Measurements from ENCODE around the gene DAZL. TPM values are rescaled to one million over a fixed set of nuclear protein-coding genes. Genes with fewer than 3 reads are reported as not detected.

The DAZL gene
- polyA plus RNA-seq, 2 donors, result not detected

DNA sequence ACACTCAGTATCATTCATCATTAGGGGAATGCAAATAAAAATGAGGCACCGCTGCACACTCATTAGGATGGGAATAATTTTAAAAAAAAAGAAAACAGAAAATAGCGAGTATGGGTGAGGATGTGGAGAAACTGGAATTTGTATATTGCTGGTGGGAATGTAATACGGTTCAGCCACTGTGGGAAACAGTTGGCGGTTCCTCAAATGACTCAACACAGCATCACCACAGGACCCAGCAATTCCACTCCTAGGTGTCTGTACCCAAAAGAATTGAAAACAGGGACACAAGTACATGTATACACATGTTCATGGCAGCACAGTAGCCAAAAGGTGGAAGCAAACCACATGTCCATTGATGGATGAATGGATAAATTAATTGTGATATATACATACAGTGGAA lies 56.5 kb downstream of the DAZL start:
- Histone ChIP-seq H3K4me3 (ENCODE audit: low read depth in 1 of 2, low read length in 2 of 2) (no peak overlapping the region), H3K27me3 (ENCODE audit: control insufficient read depth in 1 of 2, insufficient read depth in 2 of 2, low read length in 2 of 2) (peaks cover 0 to 3% of the 10 kb centered on the region in 2 donors), H3K27ac (ENCODE audit: low read depth in 2 of 2, low read length in 1 of 2) (no peak overlapping the region), H3K36me3 (ENCODE audit: control insufficient read depth in 2 of 2, insufficient read depth in 2 of 2, low read length in 1 of 2) (no peaks in the 10 kb centered on the region), H3K4me1 (ENCODE audit: control insufficient read depth in 2 of 2, insufficient read depth in 2 of 2, low read length in 1 of 2) (no peaks in the 10 kb centered on the region), H3K9me3 (ENCODE audit: control insufficient read depth in 2 of 2, insufficient read depth in 1 of 2, low read depth in 1 of 2, low read length in 1 of 2) (no peaks in the 10 kb centered on the region)
- 64 to 73% methylated on average over 4 of the region's 4 CpGs for WGBS, 2 donors

DNA sequence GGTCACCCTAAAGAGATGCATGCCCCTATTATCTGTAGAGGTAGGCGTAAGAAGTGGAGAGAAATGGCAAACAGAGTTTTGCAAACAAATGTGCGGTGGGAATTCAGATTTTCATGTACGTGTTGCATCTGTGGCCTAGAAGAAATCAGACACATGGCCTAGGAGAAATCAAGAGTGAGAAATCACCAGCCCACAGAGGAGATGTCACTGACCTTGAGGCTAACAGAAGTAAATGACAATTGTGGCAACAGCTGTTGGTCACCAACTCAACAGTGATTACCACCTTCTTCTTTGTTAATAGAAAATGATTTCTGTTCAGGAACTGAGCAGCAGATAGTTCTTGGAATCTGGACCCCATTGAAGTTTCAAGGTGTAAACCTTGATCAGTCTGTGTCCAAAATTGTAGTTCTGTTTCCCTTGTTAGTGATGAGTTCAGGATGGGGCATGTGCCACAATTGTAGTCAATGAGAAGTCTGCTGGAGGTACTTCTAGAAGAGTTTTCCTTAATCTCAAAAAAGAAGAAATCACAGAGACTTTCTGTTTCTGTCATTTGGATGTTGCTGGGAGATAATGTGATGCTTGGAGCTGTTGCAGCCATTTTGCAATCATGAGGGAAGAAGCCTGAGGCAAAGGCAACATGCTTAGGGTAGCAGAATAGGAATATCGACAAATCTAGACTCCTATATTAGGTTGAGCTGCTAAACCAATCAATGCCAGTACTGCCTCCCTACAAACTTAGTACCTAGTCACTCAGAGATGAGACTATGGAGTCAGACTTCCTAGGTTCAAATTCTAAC lies 57.5 kb downstream of the DAZL start:
- Histone ChIP-seq H3K4me1 (ENCODE audit: control insufficient read depth in 2 of 2, insufficient read depth in 2 of 2, low read length in 1 of 2) (no peaks in the 10 kb centered on the region), H3K4me3 (ENCODE audit: low read depth in 1 of 2, low read length in 2 of 2) (no peak overlapping the region), H3K27me3 (ENCODE audit: control insufficient read depth in 1 of 2, insufficient read depth in 2 of 2, low read length in 2 of 2) (peaks cover 0 to 3% of the 10 kb centered on the region in 2 donors), H3K9me3 (ENCODE audit: control insufficient read depth in 2 of 2, insufficient read depth in 1 of 2, low read depth in 1 of 2, low read length in 1 of 2) (no peaks in the 10 kb centered on the region), H3K36me3 (ENCODE audit: control insufficient read depth in 2 of 2, insufficient read depth in 2 of 2, low read length in 1 of 2) (no peaks in the 10 kb centered on the region), H3K27ac (ENCODE audit: low read depth in 2 of 2, low read length in 1 of 2) (no peak overlapping the region)
- WGBS, 2 donors, result 91 to 93% methylated on average over 4 of the region's 4 CpGs

DNA sequence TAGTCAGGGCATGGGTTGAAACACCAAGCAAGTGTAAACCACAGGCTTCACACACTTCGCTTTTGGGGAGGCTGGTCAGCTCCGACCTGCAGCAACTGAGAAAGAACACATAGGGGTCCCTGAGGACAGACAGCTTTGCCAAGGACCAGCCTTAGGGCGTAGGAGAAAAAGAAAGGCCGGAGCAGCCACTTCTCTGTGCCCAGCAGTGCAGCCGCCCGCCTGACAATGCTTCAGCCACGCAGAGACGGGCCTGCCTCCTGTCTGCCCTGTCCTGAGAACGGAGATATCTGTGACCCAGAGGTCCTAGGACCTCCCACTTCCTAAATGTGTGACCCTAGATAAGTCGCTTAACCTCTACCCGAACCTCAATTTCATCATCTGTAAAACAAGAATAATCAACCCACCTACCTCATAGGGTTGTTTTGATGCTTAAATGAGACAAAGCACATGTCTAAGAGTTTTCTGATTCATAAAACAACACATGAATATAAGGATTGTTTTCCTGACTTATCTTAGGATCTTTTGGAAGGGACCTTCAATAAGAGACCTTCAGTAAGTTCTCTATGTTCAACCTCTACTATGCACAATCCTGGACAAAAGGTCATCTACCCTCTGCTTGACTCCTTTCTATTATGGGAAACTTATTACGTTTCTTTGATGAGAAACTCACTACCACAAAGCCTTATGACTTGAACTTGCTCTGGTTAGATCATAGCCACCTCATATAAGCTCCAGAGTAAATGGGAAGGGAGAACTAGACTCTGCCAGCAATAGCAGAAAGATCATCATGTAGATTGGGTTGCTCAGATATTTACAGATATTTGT lies 58.8 kb downstream of the DAZL start:
- Histone ChIP-seq H3K4me3 (ENCODE audit: low read depth in 1 of 2, low read length in 2 of 2) (no peak overlapping the region), H3K9me3 (ENCODE audit: control insufficient read depth in 2 of 2, insufficient read depth in 1 of 2, low read depth in 1 of 2, low read length in 1 of 2) (no peaks in the 10 kb centered on the region), H3K36me3 (ENCODE audit: control insufficient read depth in 2 of 2, insufficient read depth in 2 of 2, low read length in 1 of 2) (no peaks in the 10 kb centered on the region), H3K4me1 (ENCODE audit: control insufficient read depth in 2 of 2, insufficient read depth in 2 of 2, low read length in 1 of 2) (no peaks in the 10 kb centered on the region), H3K27me3 (ENCODE audit: control insufficient read depth in 1 of 2, insufficient read depth in 2 of 2, low read length in 2 of 2) (no peaks in the 10 kb centered on the region), H3K27ac (ENCODE audit: low read depth in 2 of 2, low read length in 1 of 2) (no peak overlapping the region)
- WGBS, 2 donors, result 75 to 78% methylated on average over 12 of the region's 12 CpGs

DNA sequence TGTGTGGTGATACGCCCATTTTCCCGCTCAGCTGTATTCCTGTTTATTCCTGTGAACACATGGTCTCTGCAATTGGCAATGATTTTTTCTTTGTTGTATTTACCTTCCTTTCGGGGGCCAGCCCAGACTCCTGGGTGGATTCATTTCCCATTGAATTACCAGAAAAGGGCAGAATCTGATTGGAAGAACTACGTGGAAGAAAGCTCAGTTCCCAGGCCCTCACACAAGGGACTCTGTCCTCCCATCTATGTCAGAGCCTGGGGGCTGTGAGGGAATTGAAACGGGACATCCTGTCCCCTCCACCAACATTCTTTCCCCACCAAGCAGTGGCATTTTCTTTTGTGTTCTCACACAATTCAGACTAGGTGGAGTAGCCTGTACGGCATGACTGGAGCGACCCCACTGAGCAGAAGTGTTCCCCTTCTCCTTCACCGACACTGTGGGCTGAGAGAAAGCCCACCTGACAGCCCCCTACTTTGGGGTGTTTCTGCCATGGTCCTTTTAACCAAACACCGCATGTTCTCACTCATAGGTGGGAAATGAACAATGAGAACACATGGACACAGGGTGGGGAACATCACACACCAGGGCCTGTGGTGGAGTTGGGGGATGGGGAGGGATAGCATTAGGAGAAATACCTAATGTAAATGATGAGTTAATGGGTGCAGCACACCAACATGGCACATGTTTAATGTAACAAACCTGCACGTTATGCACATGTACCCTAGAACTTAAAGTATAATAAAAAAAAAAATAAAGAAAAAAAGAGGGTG lies 59.6 kb downstream of the DAZL start:
- Histone ChIP-seq H3K36me3 (ENCODE audit: control insufficient read depth in 2 of 2, insufficient read depth in 2 of 2, low read length in 1 of 2) (no peaks in the 10 kb centered on the region), H3K27ac (ENCODE audit: low read depth in 2 of 2, low read length in 1 of 2) (peak overlapping the region in 1 of 2 donors; percentile 22), H3K4me1 (ENCODE audit: control insufficient read depth in 2 of 2, insufficient read depth in 2 of 2, low read length in 1 of 2) (no peaks in the 10 kb centered on the region), H3K4me3 (ENCODE audit: low read depth in 1 of 2, low read length in 2 of 2) (no peak overlapping the region), H3K9me3 (ENCODE audit: control insufficient read depth in 2 of 2, insufficient read depth in 1 of 2, low read depth in 1 of 2, low read length in 1 of 2) (no peaks in the 10 kb centered on the region), H3K27me3 (ENCODE audit: control insufficient read depth in 1 of 2, insufficient read depth in 2 of 2, low read length in 2 of 2) (no peaks in the 10 kb centered on the region)
- 71 to 76% methylated on average over 10 of the region's 10 CpGs for WGBS, 2 donors

DNA sequence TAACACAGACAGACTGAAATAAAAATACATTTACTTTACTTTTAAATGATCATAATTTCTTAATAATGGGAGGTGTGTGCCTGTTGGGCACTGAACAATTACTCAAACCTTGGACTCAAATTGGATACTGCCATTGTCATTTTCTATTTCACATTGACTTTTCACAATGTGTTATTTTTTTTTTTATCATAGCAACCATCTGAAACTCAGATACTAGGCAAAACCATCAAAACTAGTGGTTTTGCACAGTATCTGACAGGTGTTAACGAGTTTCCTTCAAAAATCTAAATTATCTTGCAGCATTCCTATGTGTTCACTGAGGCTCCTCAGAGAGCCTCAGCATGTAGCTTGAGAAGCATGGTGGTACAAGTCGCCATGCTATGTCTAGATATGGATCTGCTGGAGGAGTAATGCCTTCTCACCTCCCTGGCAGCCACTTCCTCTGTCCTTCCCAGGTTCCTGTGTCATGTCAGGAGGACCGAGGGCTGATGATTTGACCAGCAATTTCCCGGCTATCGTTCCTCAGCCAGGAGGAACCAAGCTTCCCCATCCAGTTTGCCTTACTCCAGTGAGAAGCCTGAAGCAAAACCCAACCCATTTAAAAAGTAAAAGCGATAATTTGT lies 61.9 kb downstream of the DAZL start:
- H3K27me3 ChIP-seq (ENCODE audit: control insufficient read depth in 1 of 2, insufficient read depth in 2 of 2, low read length in 2 of 2), result no peaks in the 10 kb centered on the region
- no peaks in the 10 kb centered on the region for H3K9me3 ChIP-seq (ENCODE audit: control insufficient read depth in 2 of 2, insufficient read depth in 1 of 2, low read depth in 1 of 2, low read length in 1 of 2)
- H3K36me3 ChIP-seq (ENCODE audit: control insufficient read depth in 2 of 2, insufficient read depth in 2 of 2, low read length in 1 of 2), result no peaks in the 10 kb centered on the region
- no peak overlapping the region for H3K4me3 ChIP-seq (ENCODE audit: low read depth in 1 of 2, low read length in 2 of 2)
- no peaks in the 10 kb centered on the region for H3K4me1 ChIP-seq (ENCODE audit: control insufficient read depth in 2 of 2, insufficient read depth in 2 of 2, low read length in 1 of 2)
- 82 to 86% methylated on average over 6 of the region's 6 CpGs for WGBS, 2 donors
- no peak overlapping the region for H3K27ac ChIP-seq (ENCODE audit: low read depth in 2 of 2, low read length in 1 of 2)

DNA sequence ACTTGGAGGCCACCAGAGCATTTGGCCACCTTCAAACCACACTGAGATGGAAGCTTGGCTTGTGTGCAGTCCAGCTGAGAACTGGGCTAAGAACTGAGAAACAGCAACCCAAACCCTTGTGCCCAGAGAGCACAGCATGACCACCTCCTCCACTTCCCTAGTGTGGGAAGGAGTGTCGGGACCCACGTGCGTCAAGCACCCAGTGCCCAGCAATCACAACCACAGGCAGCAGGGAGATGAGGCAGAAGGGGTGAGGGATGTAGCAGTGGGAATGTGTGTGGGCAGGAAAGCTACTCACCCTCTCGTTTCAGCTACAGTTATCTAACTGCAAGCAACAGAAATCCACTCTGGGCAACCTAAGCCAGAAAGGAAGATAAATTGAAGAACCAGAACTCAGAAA lies 66.7 kb downstream of the DAZL start:
- no peaks in the 10 kb centered on the region for H3K36me3 ChIP-seq (ENCODE audit: control insufficient read depth in 2 of 2, insufficient read depth in 2 of 2, low read length in 1 of 2)
- H3K9me3 ChIP-seq (ENCODE audit: control insufficient read depth in 2 of 2, insufficient read depth in 1 of 2, low read depth in 1 of 2, low read length in 1 of 2), result no peaks in the 10 kb centered on the region
- H3K4me3 ChIP-seq (ENCODE audit: low read depth in 1 of 2, low read length in 2 of 2), result no peak overlapping the region
- 74 to 76% methylated on average over 4 of the region's 4 CpGs for WGBS, 2 donors
- no peak overlapping the region for H3K27ac ChIP-seq (ENCODE audit: low read depth in 2 of 2, low read length in 1 of 2)
- no peaks in the 10 kb centered on the region for H3K4me1 ChIP-seq (ENCODE audit: control insufficient read depth in 2 of 2, insufficient read depth in 2 of 2, low read length in 1 of 2)
- no peaks in the 10 kb centered on the region for H3K27me3 ChIP-seq (ENCODE audit: control insufficient read depth in 1 of 2, insufficient read depth in 2 of 2, low read length in 2 of 2)

DNA sequence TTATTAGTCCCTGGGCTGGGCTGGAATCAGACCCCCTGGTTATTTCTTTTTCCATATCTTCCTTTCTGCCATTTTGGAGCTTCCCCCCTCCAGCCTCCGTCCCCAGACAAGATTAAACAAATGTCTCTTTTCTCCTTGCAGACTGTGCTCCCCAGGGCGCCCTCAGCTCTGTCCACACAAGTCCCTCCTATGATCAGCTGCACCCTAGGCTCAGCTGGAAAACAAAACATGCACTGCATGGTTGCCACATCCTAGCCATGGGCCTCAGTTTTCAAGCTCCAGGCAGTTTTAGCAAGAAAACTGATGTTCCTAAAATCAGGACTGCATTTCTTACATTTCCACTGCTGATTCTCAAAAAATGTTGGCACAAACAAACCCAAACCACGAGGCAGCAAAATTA lies 68.2 kb downstream of the DAZL start:
- no peaks in the 10 kb centered on the region for H3K4me1 ChIP-seq (ENCODE audit: control insufficient read depth in 2 of 2, insufficient read depth in 2 of 2, low read length in 1 of 2)
- no peaks in the 10 kb centered on the region for H3K27me3 ChIP-seq (ENCODE audit: control insufficient read depth in 1 of 2, insufficient read depth in 2 of 2, low read length in 2 of 2)
- WGBS, 2 donors, result 65% methylated on average over 3 of the region's 3 CpGs
- no peak overlapping the region for H3K4me3 ChIP-seq (ENCODE audit: low read depth in 1 of 2, low read length in 2 of 2)
- H3K9me3 ChIP-seq (ENCODE audit: control insufficient read depth in 2 of 2, insufficient read depth in 1 of 2, low read depth in 1 of 2, low read length in 1 of 2), result no peaks in the 10 kb centered on the region
- no peak overlapping the region for H3K27ac ChIP-seq (ENCODE audit: low read depth in 2 of 2, low read length in 1 of 2)
- H3K36me3 ChIP-seq (ENCODE audit: control insufficient read depth in 2 of 2, insufficient read depth in 2 of 2, low read length in 1 of 2), result no peaks in the 10 kb centered on the region
